Effector memory CD4-positive, alpha-beta T cell (primary cell): ENCODE data around the gene FANCI.

Source experiments
- DNase-seq, 3 donors: peaks; one replicate each; pipeline ENCODE4 v3.0.0-alpha.2; 2020
- H3K27ac ChIP-seq: 2 replicates; pipeline ENCODE4 v1.7.0; 2013; ENCODE audit warnings: mild to moderate bottlenecking, low read length, moderate library complexity; ENCODE audit not compliant: insufficient read depth, poor library complexity, severe bottlenecking
- H3K27me3 ChIP-seq: replicated peaks from 2 replicates; pipeline ENCODE4 v1.7.0; 2013; ENCODE audit warnings: mild to moderate bottlenecking, low read length; ENCODE audit not compliant: insufficient read depth, control insufficient read depth, poor library complexity, severe bottlenecking
- H3K36me3 ChIP-seq: 2 replicates; pipeline ENCODE4 v1.7.0; 2013; ENCODE audit warnings: mild to moderate bottlenecking, low read length, moderate library complexity; ENCODE audit not compliant: control insufficient read depth, insufficient read depth
- H3K4me1 ChIP-seq: 2 replicates; pipeline ENCODE4 v1.7.0; 2013; ENCODE audit warnings: low read length, mild to moderate bottlenecking; ENCODE audit not compliant: control insufficient read depth, insufficient read depth, poor library complexity, severe bottlenecking
- H3K4me3 ChIP-seq: 2 replicates; pipeline ENCODE4 v1.7.0; 2013; ENCODE audit warnings: low read length, low read depth, mild to moderate bottlenecking; ENCODE audit not compliant: insufficient read depth, poor library complexity, severe bottlenecking
- H3K9me3 ChIP-seq: 2 replicates; pipeline ENCODE4 v1.7.0; 2013; ENCODE audit warnings: mild to moderate bottlenecking, low read length, moderate library complexity; ENCODE audit not compliant: control insufficient read depth

The FANCI gene

DNA sequence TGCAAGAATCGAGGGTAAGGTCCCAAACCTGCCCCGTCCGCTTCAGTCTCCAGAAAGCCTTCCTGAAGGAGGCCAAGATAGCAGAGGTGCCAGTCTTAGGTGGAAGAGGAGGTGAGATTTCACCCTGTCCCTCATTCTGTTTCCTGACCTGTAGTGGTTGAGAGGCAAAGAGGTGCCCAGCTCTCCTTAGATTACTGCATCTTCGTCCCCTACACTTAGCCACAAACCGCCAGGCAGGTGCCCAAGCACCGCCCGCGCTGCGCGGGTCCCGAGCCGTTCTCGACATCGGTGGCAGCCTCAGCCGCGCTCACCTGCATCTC, 114.6 kb downstream of the FANCI start:
- Histone ChIP-seq H3K4me3 (peak overlapping the region; percentile 52), H3K9me3 (no peaks in the 10 kb centered on the region), H3K27me3 (peaks cover 71% of the 10 kb centered on the region), H3K4me1 (peaks cover 21% of the 10 kb centered on the region), H3K27ac (no peak overlapping the region), H3K36me3 (no peaks in the 10 kb centered on the region)
- DNase-seq = no peak

DNA sequence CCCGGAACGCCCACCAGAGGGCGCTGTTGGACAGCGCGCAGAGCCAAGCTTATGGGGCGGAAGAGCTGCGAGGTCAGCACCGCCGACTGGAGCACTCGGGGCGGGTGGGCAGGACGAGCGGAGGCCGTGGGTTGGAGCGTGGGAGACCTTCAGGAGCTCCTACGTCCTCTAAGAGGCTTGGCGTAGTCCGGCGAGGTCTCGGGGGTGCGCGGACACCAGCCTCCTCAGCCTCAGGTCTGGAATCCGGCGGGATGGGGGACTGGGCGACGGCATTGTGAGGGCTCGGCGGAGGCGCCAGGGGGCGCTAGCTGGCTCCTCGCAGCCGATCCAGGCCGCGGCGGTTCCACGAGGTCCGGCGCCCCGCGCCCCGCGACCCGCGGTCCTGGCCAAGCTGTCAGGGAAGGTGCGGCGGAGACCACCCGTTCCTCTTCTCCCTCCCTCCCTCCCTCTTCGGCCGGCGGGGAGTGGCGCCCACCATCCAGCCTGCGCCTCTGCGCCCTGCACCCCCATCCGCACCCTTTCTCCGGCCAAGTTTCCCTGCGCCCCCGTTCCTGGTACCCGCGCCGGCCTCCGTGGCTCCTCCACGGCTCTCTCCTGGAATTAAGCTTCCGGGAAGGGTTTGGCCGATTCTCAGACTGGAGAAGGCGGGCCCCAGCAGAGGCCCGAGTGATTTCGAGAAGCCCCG, 115.1 kb downstream of the FANCI start:
- DNase-seq = peak; percentile 59 to 68 (median 59)
- Histone ChIP-seq H3K4me1 (peaks cover 21% of the 10 kb centered on the region), H3K9me3 (no peaks in the 10 kb centered on the region), H3K4me3 (peak overlapping the region; percentile 52), H3K27me3 (peaks cover 76% of the 10 kb centered on the region), H3K27ac (no peak overlapping the region), H3K36me3 (no peaks in the 10 kb centered on the region)

DNA sequence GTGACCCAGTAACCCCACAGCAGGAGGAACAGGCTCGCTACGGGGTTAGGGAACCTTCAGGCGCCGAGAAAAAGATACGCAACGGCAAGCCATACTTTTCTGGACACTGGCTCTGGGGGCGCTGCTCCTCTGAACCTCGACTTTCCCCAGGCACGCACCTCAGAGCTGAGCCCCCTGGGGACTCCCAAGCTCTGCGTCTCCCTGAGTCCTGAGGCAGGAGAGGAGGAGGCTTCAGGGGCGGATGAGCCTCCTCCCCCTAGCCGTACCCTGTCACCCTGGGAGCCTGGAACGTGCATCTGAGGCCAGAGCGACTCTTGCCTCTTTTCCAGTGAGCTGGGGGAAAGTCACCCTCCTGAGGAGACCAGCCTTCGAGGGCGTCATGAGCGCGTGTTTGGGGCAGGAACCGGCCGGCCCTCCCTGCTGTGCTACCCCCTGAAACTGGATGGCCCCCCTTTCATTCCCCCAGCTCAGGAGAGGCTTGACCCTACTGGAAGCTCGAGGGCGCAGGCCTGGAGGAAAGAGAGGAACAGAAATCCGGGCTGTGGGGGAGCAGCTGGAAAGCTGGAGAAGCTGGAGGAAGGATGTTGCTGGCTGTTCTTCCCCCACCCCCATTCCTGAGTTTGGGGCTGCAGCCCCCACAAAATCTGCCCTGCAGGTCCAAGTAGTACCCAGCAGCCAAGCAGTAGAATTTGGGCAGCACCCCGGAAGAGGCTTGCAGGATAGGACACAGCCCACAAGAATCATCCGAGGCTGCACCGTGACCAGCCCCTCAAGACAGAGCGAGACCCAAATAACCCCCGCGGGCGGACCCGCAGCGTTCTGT, 115.9 kb downstream of the FANCI start:
- Histone ChIP-seq H3K27me3 (peaks cover 83% of the 10 kb centered on the region), H3K27ac (no peak overlapping the region), H3K4me1 (peaks cover 21% of the 10 kb centered on the region), H3K36me3 (no peaks in the 10 kb centered on the region), H3K9me3 (no peaks in the 10 kb centered on the region), H3K4me3 (no peak overlapping the region)
- no peak for DNase-seq

DNA sequence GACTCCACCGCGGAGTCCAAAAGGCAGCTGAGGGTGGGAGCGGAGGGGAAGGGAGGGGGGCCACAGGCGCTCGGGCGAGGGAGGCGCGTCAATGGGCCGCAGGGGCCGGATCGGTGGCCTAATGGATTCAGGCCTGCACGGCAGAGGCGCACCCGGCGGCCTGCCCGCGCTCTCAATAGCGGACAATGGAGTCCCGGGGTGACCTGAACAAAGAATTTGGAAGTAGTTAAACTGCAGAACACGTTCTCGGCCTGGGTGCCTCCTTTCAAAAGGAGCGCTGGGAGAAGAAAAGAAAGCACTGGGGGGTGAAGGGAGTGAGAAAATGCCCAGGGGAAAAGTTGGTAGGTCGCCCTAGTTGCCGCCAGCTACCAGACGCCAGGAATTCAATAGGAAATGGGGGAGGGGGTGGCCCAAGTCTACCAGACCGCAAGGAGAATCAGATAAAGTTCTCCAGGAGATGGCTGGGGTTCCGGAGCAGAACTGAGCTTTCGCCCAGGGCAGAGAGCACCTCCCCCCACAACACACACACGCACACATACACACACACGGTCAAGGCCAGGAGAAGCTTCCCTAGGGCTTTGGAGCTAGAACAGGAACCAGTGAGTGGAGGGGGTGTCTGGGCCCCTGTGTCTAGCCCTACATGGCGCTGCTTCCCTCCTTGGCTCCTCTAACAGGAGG, 116.7 kb downstream of the FANCI start:
- Histone ChIP-seq H3K4me1 (peaks cover 21% of the 10 kb centered on the region), H3K9me3 (no peaks in the 10 kb centered on the region), H3K36me3 (no peaks in the 10 kb centered on the region), H3K27me3 (peaks cover 90% of the 10 kb centered on the region), H3K27ac (no peak overlapping the region), H3K4me3 (no peak overlapping the region)
- DNase-seq = no peak

DNA sequence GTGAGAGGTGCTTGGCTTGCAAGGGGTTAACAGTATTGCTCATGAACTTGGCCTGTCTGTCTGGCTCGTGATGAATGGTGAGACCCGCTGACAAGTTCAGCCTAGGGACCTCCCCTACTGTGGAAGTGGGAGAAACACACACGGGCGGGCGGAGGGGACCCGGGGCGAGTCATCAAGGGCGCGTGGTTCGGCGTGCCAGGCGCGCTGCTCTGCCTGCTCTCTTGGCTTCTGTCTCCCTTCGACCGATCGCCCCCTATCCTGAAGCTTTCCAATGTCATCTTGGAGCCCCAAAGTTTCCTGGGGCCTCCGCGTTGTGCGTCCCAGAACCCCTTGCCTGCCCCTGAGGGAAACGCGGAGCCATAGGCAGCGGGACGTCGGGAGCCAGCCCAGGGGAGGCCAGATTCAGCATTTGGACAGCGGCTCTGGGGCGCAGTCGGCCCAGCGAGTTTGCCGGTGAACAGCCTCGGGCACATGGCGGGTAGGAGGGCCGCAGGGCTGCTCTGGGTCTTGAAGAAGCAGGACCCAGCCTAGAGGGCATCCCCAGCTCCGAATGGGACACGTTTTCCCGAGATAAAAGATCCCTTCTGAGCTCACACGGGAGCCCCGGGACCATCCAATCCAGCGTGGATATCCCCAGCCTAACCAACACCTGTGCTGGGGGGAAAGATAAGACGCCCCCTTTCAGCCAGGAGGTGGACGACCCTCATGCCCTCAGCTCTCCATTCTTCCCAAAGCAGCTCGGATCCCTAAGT, 117.8 kb downstream of the FANCI start:
- H3K4me1 ChIP-seq = peaks cover 21% of the 10 kb centered on the region
- H3K9me3 ChIP-seq = no peaks in the 10 kb centered on the region
- no peaks in the 10 kb centered on the region for H3K36me3 ChIP-seq
- no peak overlapping the region for H3K4me3 ChIP-seq
- H3K27me3 ChIP-seq = peaks cover 92% of the 10 kb centered on the region
- DNase-seq = peak in 2 of 3 donors; percentile 24 to 34
- H3K27ac ChIP-seq = no peak overlapping the region

DNA sequence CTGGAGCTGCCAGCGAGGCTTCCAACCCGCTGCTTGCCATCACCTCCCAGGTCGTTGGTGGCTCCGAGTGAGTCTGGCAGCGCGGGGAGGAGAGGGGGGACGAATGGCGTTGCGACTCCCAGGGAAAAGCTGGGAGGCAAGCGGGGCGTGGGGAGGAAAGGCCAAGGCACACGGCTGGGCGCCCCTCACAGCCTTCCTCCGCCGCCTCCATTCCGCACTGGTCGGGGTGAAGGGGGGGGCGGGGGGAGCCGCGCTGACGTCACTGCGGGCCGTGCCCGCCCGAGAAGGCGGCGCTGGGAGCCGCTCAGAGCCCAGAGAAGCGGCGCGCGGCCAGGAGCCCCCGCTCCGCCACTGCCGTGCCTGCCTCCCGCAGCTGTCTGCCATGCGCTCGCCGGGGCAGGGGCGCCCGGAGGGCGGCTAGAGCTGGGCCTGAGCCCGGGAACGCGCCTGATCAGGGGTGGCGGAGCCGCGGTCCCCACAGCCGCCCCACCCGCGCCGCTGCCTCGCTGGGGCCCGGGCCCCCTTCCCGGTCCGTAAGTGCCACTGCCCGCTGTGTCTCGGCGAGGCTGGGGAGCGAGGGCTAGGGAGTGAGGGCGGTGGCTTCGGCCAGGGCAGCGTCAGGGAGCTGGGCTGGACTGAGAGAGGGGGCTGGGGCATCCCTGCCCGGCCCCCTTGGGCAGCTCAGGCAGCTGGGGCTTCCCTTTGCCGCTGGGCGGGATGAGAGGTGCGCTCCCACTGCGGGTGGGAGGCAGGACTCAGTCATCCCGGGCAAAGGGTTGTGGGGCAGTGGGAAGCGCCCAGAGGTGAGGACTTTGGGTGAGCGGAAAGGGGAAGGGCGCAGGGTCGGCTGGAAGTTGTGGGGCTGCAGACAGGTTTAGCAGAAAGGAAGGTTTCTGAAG, 118.7 kb downstream of the FANCI start:
- H3K9me3 ChIP-seq = no peaks in the 10 kb centered on the region
- no peaks in the 10 kb centered on the region for H3K36me3 ChIP-seq
- peaks cover 24% of the 10 kb centered on the region for H3K4me1 ChIP-seq
- no peak overlapping the region for H3K27ac ChIP-seq
- H3K27me3 ChIP-seq = peaks cover 92% of the 10 kb centered on the region
- DNase-seq = no peak
- H3K4me3 ChIP-seq = no peak overlapping the region

DNA sequence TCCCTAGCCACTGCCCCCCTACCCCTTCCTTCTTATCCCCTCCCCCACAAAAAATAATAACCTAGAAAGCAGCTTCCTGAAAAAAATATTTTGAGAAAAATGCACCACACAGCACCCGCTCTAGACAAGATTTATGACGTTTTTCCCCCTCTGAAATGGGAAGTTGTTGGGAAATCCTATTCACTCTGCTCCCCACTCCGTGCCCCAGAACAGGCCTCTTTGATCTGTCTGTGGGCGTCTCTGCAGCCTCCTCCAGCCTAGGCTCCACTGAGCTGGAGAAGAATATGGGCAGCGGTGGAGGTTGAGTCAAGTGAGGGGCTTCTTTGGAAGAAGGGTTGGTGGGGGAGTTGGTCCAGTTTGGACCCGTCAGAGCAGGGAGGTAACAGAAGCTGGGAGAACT, 119.4 kb downstream of the FANCI start:
- peaks cover 89% of the 10 kb centered on the region for H3K27me3 ChIP-seq
- DNase-seq = no peak
- H3K4me1 ChIP-seq = peaks cover 26% of the 10 kb centered on the region
- H3K36me3 ChIP-seq = no peaks in the 10 kb centered on the region
- no peak overlapping the region for H3K27ac ChIP-seq
- H3K4me3 ChIP-seq = no peak overlapping the region
- no peaks in the 10 kb centered on the region for H3K9me3 ChIP-seq

DNA sequence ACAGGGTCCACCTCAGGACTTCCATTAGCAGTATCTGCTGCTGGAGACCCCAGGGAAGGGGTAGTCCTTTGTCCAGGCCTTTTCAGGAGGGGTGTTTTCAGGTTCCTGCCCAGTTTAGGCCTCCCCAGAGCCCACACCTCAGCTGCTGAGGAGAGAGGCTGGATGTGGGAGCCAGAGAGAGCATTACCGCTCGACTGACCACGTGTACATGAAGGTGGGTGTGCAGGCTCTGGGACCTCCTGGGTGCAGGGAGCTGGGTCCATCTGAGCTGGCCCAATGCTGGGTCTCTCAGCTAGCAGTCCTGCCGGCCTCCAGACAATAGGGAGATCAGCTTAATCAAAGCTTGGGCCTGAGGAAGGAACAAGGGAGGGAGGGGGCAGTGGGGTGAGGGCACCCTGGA, 120.0 kb downstream of the FANCI start:
- peaks cover 90% of the 10 kb centered on the region for H3K27me3 ChIP-seq
- no peaks in the 10 kb centered on the region for H3K9me3 ChIP-seq
- no peak overlapping the region for H3K27ac ChIP-seq
- peaks cover 22% of the 10 kb centered on the region for H3K4me1 ChIP-seq
- H3K36me3 ChIP-seq = no peaks in the 10 kb centered on the region
- DNase-seq = no peak
- H3K4me3 ChIP-seq = no peak overlapping the region

DNA sequence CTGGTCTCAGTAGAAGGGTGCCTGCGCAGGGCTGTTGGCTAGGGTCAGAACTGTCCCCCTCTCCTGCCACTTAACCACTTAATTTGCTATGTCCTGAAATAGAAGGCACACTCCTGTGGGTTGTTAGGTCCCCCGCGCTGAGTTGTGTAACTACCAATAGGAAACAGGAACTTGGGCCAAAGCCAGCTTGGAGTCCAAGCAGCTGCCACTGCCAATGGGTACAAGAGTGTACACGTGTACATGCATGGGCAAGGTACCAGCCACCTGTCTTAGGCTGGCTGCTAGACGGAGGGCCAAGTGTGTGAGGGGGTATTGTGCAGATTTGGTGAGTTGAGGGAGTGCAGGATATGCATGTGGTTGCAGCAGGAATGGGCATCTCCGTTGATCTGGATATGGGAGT, 120.6 kb downstream of the FANCI start:
- Histone ChIP-seq H3K27ac (no peak overlapping the region), H3K36me3 (no peaks in the 10 kb centered on the region), H3K9me3 (no peaks in the 10 kb centered on the region), H3K4me1 (peaks cover 17% of the 10 kb centered on the region), H3K27me3 (peaks cover 92% of the 10 kb centered on the region), H3K4me3 (no peak overlapping the region)
- DNase-seq = no peak
